HL-60 (cell line): ENCODE data around the gene GPC5.

Experiments
- GABPA ChIP-seq: IDR thresholded peaks from 2 replicates; pipeline ENCODE4 v1.6.1; 2012; ENCODE audit warnings: low read depth
- POLR2AphosphoS5 ChIP-seq: IDR thresholded peaks from 2 replicates; pipeline ENCODE4 v1.6.1; 2012; ENCODE audit warnings: low read depth
- SPI1 ChIP-seq: IDR thresholded peaks from 2 replicates; pipeline ENCODE4 v1.6.1; 2012; ENCODE audit warnings: low read depth, mild to moderate bottlenecking, borderline replicate concordance
- TF ChIP-seq, protein P1 (sequence below): IDR thresholded peaks from one replicate; pipeline ENCODE4 v1.5.1; 2011; ENCODE audit warnings: low read length, control low read depth, inconsistent platforms; ENCODE audit not compliant: insufficient read depth
- TF ChIP-seq, protein P2 (sequence below): IDR thresholded peaks from 2 replicates; pipeline ENCODE4 v1.6.1; 2012; ENCODE audit warnings: low read depth; ENCODE audit not compliant: insufficient replicate concordance

DNA sequence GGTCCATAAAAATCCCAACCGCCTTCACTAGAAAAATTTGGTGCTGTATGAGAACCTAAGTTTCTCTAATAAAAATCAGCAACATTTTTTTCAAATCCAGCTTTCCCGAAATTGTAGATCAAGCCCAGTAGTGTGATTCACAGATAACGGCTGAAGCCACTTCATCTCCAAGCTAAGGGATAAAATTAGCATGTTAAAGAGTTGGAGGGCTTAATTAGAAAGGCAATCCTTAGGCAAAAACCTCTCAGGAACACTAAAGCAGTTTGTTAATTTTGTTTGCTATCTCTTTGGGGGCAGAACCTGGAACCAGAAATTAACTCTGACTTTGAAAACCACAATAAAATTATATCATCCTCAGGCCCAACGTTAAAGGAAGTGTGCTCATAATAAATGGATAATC is 820.2 kb downstream of the GPC5 start:
- TF ChIP-seq, protein P1, sequence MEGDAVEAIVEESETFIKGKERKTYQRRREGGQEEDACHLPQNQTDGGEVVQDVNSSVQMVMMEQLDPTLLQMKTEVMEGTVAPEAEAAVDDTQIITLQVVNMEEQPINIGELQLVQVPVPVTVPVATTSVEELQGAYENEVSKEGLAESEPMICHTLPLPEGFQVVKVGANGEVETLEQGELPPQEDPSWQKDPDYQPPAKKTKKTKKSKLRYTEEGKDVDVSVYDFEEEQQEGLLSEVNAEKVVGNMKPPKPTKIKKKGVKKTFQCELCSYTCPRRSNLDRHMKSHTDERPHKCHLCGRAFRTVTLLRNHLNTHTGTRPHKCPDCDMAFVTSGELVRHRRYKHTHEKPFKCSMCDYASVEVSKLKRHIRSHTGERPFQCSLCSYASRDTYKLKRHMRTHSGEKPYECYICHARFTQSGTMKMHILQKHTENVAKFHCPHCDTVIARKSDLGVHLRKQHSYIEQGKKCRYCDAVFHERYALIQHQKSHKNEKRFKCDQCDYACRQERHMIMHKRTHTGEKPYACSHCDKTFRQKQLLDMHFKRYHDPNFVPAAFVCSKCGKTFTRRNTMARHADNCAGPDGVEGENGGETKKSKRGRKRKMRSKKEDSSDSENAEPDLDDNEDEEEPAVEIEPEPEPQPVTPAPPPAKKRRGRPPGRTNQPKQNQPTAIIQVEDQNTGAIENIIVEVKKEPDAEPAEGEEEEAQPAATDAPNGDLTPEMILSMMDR = no peak
- TF ChIP-seq POLR2AphosphoS5 = no peak
- TF ChIP-seq, protein P2, sequence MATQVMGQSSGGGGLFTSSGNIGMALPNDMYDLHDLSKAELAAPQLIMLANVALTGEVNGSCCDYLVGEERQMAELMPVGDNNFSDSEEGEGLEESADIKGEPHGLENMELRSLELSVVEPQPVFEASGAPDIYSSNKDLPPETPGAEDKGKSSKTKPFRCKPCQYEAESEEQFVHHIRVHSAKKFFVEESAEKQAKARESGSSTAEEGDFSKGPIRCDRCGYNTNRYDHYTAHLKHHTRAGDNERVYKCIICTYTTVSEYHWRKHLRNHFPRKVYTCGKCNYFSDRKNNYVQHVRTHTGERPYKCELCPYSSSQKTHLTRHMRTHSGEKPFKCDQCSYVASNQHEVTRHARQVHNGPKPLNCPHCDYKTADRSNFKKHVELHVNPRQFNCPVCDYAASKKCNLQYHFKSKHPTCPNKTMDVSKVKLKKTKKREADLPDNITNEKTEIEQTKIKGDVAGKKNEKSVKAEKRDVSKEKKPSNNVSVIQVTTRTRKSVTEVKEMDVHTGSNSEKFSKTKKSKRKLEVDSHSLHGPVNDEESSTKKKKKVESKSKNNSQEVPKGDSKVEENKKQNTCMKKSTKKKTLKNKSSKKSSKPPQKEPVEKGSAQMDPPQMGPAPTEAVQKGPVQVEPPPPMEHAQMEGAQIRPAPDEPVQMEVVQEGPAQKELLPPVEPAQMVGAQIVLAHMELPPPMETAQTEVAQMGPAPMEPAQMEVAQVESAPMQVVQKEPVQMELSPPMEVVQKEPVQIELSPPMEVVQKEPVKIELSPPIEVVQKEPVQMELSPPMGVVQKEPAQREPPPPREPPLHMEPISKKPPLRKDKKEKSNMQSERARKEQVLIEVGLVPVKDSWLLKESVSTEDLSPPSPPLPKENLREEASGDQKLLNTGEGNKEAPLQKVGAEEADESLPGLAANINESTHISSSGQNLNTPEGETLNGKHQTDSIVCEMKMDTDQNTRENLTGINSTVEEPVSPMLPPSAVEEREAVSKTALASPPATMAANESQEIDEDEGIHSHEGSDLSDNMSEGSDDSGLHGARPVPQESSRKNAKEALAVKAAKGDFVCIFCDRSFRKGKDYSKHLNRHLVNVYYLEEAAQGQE = no peak
- no peak for TF ChIP-seq GABPA
- TF ChIP-seq SPI1 = no peak
